ENCODE data around the gene PDE10A. TPM values are rescaled to one million over a fixed set of nuclear protein-coding genes. Genes with fewer than 3 reads are reported as not detected.

PDE10A gene
- total and polyA plus RNA-seq, 2 of the 8 experiments (the other 6 are each of a cell fraction or from before 2014, with no cell fraction given) = 1.1 to 2.4 TPM

DNA sequence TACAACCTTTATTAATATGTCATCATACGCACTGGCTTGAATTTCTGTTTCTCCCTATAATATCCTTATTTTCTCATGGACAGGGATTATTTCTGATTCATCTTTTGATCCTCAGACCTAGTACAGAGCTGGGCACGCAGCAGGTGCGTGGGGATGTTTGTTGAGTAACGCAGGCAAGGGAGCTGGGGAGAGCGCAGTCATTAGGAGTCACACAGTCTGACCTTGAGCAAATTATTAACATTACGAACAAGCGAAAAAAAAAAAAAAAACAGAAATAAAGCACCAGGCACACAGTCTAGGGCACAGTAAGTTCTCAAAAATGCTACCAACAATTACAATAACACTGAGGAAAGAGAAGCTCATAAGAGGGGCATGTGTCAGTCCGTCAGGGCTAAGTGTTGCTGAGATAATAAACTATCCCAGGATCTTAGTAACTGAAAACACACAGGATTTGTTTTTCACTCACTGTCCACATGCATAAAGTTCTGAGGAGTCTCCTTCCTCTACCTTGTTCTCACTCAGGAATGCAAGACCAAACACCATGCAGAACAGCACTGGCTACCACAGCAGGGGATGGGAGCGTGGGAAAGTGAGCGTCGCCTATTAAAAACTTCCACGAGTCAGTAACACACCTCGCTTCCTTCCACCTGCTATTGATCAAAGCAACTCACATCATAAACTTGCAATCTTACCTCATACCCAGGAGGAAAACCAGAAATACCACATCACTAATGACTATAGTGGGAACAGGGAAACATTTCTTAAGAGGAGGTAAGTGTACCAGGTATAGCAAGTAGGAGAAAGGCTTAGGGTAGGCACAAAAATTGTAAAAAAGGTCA lies 56.9 kb downstream of the PDE10A start (continued):
- TF ChIP-seq USF2 (IDR thresholded peaks at IDR 0.05; ENCODE audit: low read length) (no peak), CHD2 (IDR thresholded peaks at IDR 0.05; ENCODE audit: low read length) (no peak), POU5F1 (IDR thresholded peaks at IDR 0.05; ENCODE audit: low read depth, low read length) (no peak), SAP30 (IDR thresholded peaks at IDR 0.05; ENCODE audit: insufficient read depth, insufficient replicate concordance, low read length) (no peak), SP4 (IDR thresholded peaks at IDR 0.05; ENCODE audit: low read length) (no peak), SIN3A (conservative IDR thresholded peaks at IDR 0.05 in 1 of 2, IDR thresholded peaks at IDR 0.05 in 1 of 2; ENCODE audit: low read depth in 1 of 2, low read length in 2 of 2) (no peak)
